Measurements from ENCODE around the gene KRT77.
"Not testable (repeated sequence)": the region's sequence is repeated elsewhere in the genome, so short reads cannot be mapped to it uniquely, and the experiment has no call there.

KRT77 gene

GRCh38 chr12:52703424-52703823 is at the start of gene KRT77:
KRT77 (minus strand) TSS chr12:52703524; CDS start chr12:52703434, 90 bp downstream.
- no peak for DNase-seq

- DNase-seq: no peak
These were observed 49.2 kb upstream of the KRT77 start for GRCh38 chr12:52752516-52752915.

- DNase-seq: no peak
These were observed 48.5 kb upstream of the KRT77 start for GRCh38 chr12:52751795-52752194.

GRCh38 chr12:52750532-52750931 is 47.2 kb upstream of the KRT77 start:
- DNase-seq: not testable (repeated sequence)

- DNase-seq: no peak
These were observed 46.5 kb upstream of the KRT77 start for GRCh38 chr12:52749827-52750226.

- no peak for DNase-seq
These were observed 45.3 kb upstream of the KRT77 start for GRCh38 chr12:52748578-52748977.

GRCh38 chr12:52745554-52745953 is 42.2 kb upstream of the KRT77 start:
- DNase-seq: no peak

- DNase-seq: no peak
These were observed 41.3 kb upstream of the KRT77 start for GRCh38 chr12:52744493-52745156.

- no peak for DNase-seq
These were observed 39.6 kb upstream of the KRT77 start for GRCh38 chr12:52742822-52743457.

- DNase-seq: no peak
These were observed 38.9 kb upstream of the KRT77 start for GRCh38 chr12:52742196-52742580.

- DNase-seq: peak; percentile 79
These were observed 38.3 kb upstream of the KRT77 start for GRCh38 chr12:52741375-52742195.

- no peak for DNase-seq
These were observed 37.3 kb upstream of the KRT77 start for GRCh38 chr12:52740584-52740983.

- no peak for DNase-seq
These were observed 36.6 kb upstream of the KRT77 start for GRCh38 chr12:52739963-52740362.

GRCh38 chr12:52735816-52736632 is 32.7 kb upstream of the KRT77 start:
- DNase-seq: no peak

GRCh38 chr12:52735106-52735505 is 31.8 kb upstream of the KRT77 start:
- no peak for DNase-seq

GRCh38 chr12:52730793-52731192 is 27.5 kb upstream of the KRT77 start:
- no peak for DNase-seq

GRCh38 chr12:52730383-52730782 is 27.1 kb upstream of the KRT77 start:
- DNase-seq: no peak

GRCh38 chr12:52729147-52729546 is 25.8 kb upstream of the KRT77 start:
- DNase-seq: no peak

- DNase-seq: no peak
These were observed 25.1 kb upstream of the KRT77 start for GRCh38 chr12:52728374-52728773.

GRCh38 chr12:52727037-52727436 is 23.7 kb upstream of the KRT77 start:
- no peak for DNase-seq

GRCh38 chr12:52726451-52726850 is 23.1 kb upstream of the KRT77 start:
- no peak for DNase-seq

- no peak for DNase-seq
These were observed 21.1 kb upstream of the KRT77 start for GRCh38 chr12:52724384-52724783.

- DNase-seq: no peak
These were observed 19.4 kb upstream of the KRT77 start for GRCh38 chr12:52722680-52723079.
